NCI-H146 (cell line): ENCODE results near the gene OGA.

Experiments
- DNase-seq: peaks from one replicate; lab custom pipeline; 2025; lab: John Stamatoyannopoulos, UW

Gene OGA

GRCh38 chr10:101774589-101775272 lies 43.5 kb downstream of the OGA start:
- DNase-seq = no peak

- DNase-seq = no peak
Measured at GRCh38 chr10:101773923-101774588, 44.2 kb downstream of the OGA start.

- DNase-seq = no peak
Measured at GRCh38 chr10:101772895-101773761, 45.1 kb downstream of the OGA start.

GRCh38 chr10:101772017-101772894 lies 46.0 kb downstream of the OGA start:
- no peak for DNase-seq

- DNase-seq = no peak
Measured at GRCh38 chr10:101771380-101771779, 46.9 kb downstream of the OGA start.

- DNase-seq = no peak
Measured at GRCh38 chr10:101770331-101771215, 47.7 kb downstream of the OGA start.

- no peak for DNase-seq
Measured at GRCh38 chr10:101769541-101770180, 48.6 kb downstream of the OGA start.

GRCh38 chr10:101768791-101769170 lies 49.5 kb downstream of the OGA start:
- DNase-seq = no peak

- DNase-seq = no peak
Measured at GRCh38 chr10:101767966-101768790, 50.1 kb downstream of the OGA start.

GRCh38 chr10:101767600-101767945 lies 50.7 kb downstream of the OGA start:
- DNase-seq = no peak

GRCh38 chr10:101766753-101767599 lies 51.3 kb downstream of the OGA start:
- no peak for DNase-seq

GRCh38 chr10:101766306-101766705 lies 51.9 kb downstream of the OGA start:
- no peak for DNase-seq

- DNase-seq = no peak
Measured at GRCh38 chr10:101763141-101763846, 55.0 kb downstream of the OGA start.

- no peak for DNase-seq
Measured at GRCh38 chr10:101762736-101763135, 55.5 kb downstream of the OGA start.

GRCh38 chr10:101761226-101761625 lies 57.0 kb downstream of the OGA start:
- DNase-seq = no peak

GRCh38 chr10:101760510-101760909 lies 57.7 kb downstream of the OGA start:
- no peak for DNase-seq

GRCh38 chr10:101759309-101760247 lies 58.7 kb downstream of the OGA start:
- no peak for DNase-seq
